ENCODE data around the gene CDHR5.

CDHR5 gene

GRCh38 chr11:569158-569885 lies 55.4 kb downstream of the CDHR5 start:
- DNase-seq (ENCODE audit: low read depth in 3 of 3, low spot score in 1 of 3): no peak

- peak; percentile 77 to 85 (median 83) for DNase-seq (ENCODE audit: low read depth in 3 of 3, low spot score in 1 of 3)
Measured at GRCh38 chr11:568306-569157, 56.2 kb downstream of the CDHR5 start.

GRCh38 chr11:567629-568292 lies 57.0 kb downstream of the CDHR5 start:
- no peak for DNase-seq (ENCODE audit: low read depth in 3 of 3, low spot score in 1 of 3)

DNA sequence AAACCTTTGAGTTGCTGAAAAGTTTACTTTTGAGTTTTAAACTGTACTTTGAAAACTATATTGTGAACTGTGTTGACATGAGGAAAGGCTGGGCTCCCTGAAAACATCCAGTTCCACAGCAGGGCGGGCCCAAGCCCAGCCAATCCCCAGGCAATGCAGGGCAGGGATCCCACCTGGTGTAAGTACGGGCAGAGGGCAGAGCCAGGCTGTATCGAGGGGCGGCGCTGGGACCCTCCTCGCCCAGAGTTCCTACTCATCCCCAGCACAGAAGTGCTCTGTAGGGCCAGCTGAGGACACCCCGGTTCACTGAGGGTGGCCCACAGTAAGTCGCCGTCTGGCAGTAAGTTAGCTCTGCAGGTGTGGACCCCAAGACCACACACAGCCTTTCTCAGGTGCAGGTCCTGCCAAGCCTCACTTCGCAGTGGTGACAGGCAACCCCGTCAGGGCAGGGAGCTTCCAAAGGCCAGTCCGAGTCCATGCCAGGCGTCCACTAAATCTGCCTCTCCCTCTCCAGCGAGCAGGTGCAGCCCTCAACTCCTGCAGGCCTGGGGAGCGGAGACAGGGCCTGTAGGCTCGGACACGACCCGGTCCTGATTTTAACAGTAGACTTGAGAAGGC lies 57.6 kb downstream of the CDHR5 start:
- DNase-seq (ENCODE audit: low read depth in 3 of 3, low spot score in 1 of 3): no peak
